Upper lobe of left lung (tissue), 4 donors: ENCODE results near the gene R3HDM2.

ENCODE experiments used
- EP300 ChIP-seq, 4 donors: sonication (generic); formaldehyde crosslinking; IDR thresholded peaks; one replicate each; pipeline ENCODE4 v1.5.1; 2017; ENCODE audit warnings: antibody characterized with exemption in 4 of 4, control low read depth in 2 of 4
- POLR2A ChIP-seq, 4 donors: fragments of 450-650 bp; IDR thresholded peaks; one replicate each; pipeline ENCODE4 v1.5.1; 2016 to 2017; ENCODE audit warnings: antibody characterized with exemption in 4 of 4, mild to moderate bottlenecking in 2 of 4
- POLR2AphosphoS5 ChIP-seq, 2 donors: sonication (generic); formaldehyde crosslinking; IDR thresholded peaks; one replicate each; pipeline ENCODE4 v1.5.1; 2017; ENCODE audit warnings: antibody characterized with exemption in 2 of 2
- TF ChIP-seq, protein P1 (sequence below), 6 experiments: fragments of 450-650 bp in 4 of 6; fragments of 200-600 bp in 2 of 6; sonication (generic) in 2 of 6; IDR thresholded peaks; one replicate each; pipeline ENCODE4 v1.5.1; 2016 to 2019; ENCODE audit warnings: antibody characterized with exemption in 6 of 6

DNA sequence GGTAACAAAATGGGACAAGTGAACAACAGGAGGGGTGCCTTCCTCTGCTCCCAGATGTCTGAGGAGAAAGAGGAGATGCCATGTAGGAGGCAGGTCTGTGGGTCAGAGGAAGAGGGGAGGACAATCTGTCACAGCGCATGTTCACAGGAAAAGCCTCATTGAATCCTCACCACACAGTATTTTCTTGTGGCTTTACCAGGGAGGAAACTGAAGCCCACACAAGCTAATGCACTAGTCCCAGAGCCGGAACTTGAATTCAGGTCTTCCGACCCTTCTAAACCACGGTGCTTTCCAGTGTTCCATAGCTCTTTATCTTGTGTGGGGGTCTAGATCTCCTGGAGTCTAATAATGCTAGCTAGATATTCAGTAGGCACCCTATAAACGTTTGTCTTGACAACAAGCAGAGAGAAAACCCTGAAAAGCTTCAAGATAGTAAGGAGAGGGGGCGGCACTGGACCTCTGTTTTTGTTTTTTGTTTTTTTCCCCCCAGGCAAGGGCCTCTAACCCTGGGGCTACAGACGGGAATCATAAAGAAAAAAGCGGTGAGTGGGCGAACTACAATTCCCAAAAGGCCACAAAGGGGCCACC is 201.7 kb downstream of the R3HDM2 start:
- TF ChIP-seq POLR2AphosphoS5 (IDR thresholded peaks at IDR 0.05), result no peak
- TF ChIP-seq, protein P1, sequence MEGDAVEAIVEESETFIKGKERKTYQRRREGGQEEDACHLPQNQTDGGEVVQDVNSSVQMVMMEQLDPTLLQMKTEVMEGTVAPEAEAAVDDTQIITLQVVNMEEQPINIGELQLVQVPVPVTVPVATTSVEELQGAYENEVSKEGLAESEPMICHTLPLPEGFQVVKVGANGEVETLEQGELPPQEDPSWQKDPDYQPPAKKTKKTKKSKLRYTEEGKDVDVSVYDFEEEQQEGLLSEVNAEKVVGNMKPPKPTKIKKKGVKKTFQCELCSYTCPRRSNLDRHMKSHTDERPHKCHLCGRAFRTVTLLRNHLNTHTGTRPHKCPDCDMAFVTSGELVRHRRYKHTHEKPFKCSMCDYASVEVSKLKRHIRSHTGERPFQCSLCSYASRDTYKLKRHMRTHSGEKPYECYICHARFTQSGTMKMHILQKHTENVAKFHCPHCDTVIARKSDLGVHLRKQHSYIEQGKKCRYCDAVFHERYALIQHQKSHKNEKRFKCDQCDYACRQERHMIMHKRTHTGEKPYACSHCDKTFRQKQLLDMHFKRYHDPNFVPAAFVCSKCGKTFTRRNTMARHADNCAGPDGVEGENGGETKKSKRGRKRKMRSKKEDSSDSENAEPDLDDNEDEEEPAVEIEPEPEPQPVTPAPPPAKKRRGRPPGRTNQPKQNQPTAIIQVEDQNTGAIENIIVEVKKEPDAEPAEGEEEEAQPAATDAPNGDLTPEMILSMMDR (IDR thresholded peaks at IDR 0.05), result peak in 4 of 6 experiments; percentile 6 to 39 (median 32)
- TF ChIP-seq EP300 (IDR thresholded peaks at IDR 0.05), result no peak
- TF ChIP-seq POLR2A (IDR thresholded peaks at IDR 0.05), result no peak
